Activated naive CD8-positive, alpha-beta T cell treated with anti-CD3 and anti-CD28 coated beads, Interleukin-2, amount 50 U/mL, for 24 hours (primary cell): Measurements from ENCODE around the gene SPAG16.
"Not testable (repeated sequence)": the region's sequence is repeated elsewhere in the genome, so short reads cannot be mapped to it uniquely, and the experiment has no call there.

Source experiments
- ATAC-seq: fragments of 150-1000 bp; cut with Tn5 transposase; one replicate; pipeline ENCODE4 v1.10.0; 2021
- DNase-seq: peaks from one replicate; pipeline ENCODE4 v3.0.0; 2021
- H3K27ac Mint-ChIP-seq: one replicate; pipeline ENCODE4 v1.8.0; 2021; ENCODE audit warnings: mild to moderate bottlenecking, mixed read lengths
- H3K27me3 Mint-ChIP-seq: one replicate; pipeline ENCODE4 v1.8.0; 2021; ENCODE audit warnings: mixed read lengths
- H3K36me3 Mint-ChIP-seq: one replicate; pipeline ENCODE4 v1.8.0; 2021; ENCODE audit warnings: low read depth, mixed read lengths
- H3K4me1 Mint-ChIP-seq: one replicate; pipeline ENCODE4 v1.8.0; 2021; ENCODE audit warnings: mixed read lengths
- H3K4me3 Mint-ChIP-seq: one replicate; pipeline ENCODE4 v1.8.0; 2021; ENCODE audit warnings: mild to moderate bottlenecking, moderate library complexity, mixed read lengths
- H3K9me3 Mint-ChIP-seq: one replicate; pipeline ENCODE4 v1.8.0; 2021; ENCODE audit warnings: mixed read lengths

The SPAG16 gene

DNA sequence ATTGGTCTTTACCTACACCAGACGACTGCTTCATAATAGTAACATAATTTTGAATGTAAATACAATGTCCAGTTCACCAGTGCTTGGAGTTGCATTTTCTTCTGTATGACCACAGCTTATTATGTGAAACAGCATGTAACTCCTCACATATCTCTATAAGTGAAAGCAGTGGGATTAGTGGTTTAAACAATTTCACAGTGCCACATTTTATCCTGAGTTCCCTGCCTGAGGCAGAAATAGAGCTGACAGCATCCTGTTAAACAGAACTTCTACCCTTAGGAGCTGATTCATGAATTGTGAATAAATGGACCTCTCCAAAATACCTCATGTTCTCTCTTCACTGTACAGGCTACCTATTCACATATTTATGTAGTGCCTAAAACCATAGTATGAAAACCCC lies 584.3 kb downstream of the SPAG16 start:
- H3K9me3 Mint-ChIP-seq, result no peaks in the 10 kb centered on the region
- DNase-seq (no peak), ATAC-seq (no peak)
- no peak overlapping the region for H3K27ac Mint-ChIP-seq
- H3K36me3 Mint-ChIP-seq, result no peaks in the 10 kb centered on the region
- H3K4me1 Mint-ChIP-seq, result no peaks in the 10 kb centered on the region
- H3K4me3 Mint-ChIP-seq, result no peak overlapping the region
- no peaks in the 10 kb centered on the region for H3K27me3 Mint-ChIP-seq

DNA sequence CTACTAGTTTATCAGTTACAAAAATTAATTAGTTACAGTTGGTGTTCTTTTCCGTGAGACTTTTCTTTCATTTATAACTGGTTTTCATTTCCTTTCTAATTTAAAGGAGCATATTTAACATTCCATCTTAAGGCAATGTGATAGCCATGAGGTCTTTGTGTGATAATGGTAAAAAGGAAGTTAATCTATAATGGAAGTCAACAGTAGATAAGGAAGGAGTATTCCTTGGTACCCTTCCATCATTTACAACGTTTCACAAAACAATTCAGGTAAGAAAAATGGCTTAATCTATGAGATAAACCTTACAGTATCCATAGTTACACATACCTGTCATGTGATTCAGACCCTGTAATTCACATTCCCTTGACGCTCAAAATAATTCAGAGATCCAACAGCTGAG lies 601.2 kb downstream of the SPAG16 start:
- Mint-ChIP-seq H3K9me3 (no peaks in the 10 kb centered on the region), H3K4me3 (no peak overlapping the region), H3K4me1 (no peaks in the 10 kb centered on the region), H3K27ac (no peak overlapping the region), H3K27me3 (no peaks in the 10 kb centered on the region), H3K36me3 (no peaks in the 10 kb centered on the region)
- ATAC-seq (no peak), DNase-seq (no peak)

GRCh38 chr2:213914510-213914909 lies 630.2 kb downstream of the SPAG16 start:
- no peak for ATAC-seq
- H3K4me3 Mint-ChIP-seq, result no peak overlapping the region

DNA sequence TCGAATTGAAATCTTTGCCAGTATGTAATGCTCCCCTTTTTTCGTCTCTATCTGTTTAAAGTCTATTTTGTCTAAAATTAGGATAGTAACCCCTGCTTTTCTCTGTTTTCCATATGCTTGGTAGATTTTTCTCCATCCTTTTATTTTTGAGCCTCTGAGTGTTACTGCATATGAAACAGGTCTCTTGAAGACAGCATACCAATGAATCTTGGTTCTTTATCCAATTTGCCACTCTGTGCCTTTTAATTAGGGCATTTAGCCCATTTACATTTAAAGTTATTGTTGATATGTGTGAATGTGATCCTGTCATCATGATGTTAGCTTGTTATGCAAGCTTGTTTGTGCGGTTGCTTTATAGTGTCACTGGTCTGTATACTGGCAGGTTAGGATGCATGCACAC lies 635.8 kb downstream of the SPAG16 start:
- peaks cover 47% of the 10 kb centered on the region for H3K9me3 Mint-ChIP-seq
- H3K27me3 Mint-ChIP-seq, result no peaks in the 10 kb centered on the region
- no peak overlapping the region for H3K27ac Mint-ChIP-seq
- no peak overlapping the region for H3K4me3 Mint-ChIP-seq
- H3K36me3 Mint-ChIP-seq, result no peaks in the 10 kb centered on the region
- H3K4me1 Mint-ChIP-seq, result no peaks in the 10 kb centered on the region
- no peak for ATAC-seq
- DNase-seq, result no peak

More at GRCh38 chr2:213914510-213914909, 630.2 kb downstream of the SPAG16 start:
- H3K27me3 Mint-ChIP-seq, result no peaks in the 10 kb centered on the region
- no peaks in the 10 kb centered on the region for H3K36me3 Mint-ChIP-seq
- no peak overlapping the region for H3K27ac Mint-ChIP-seq
- DNase-seq, result no peak
- H3K4me1 Mint-ChIP-seq, result no peaks in the 10 kb centered on the region
- H3K9me3 Mint-ChIP-seq, result peaks cover 20% of the 10 kb centered on the region

DNA sequence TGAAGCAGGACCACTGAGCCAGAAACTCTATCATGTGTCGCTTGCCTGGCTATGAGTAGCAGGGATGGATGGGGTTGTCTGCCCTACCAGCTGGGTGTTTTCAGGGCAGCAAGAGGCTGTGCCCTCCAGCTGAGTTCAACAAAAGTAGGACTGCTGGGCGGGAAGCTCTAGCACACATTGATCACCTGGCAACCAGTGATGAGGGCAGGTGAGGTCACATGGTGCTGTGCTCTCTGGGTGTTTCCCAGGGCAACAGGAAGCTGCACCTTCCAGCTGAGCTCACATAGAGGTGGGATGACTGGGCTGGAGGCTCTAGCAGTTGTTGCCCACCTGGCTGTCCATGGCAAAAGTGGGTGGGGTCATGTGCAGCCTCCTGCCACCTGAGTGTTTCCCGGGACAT lies 639.3 kb downstream of the SPAG16 start:
- Mint-ChIP-seq H3K27ac (no peak overlapping the region), H3K4me1 (no peaks in the 10 kb centered on the region), H3K36me3 (no peaks in the 10 kb centered on the region), H3K9me3 (peaks cover 37% of the 10 kb centered on the region), H3K27me3 (no peaks in the 10 kb centered on the region), H3K4me3 (no peak overlapping the region)
- ATAC-seq (no peak), DNase-seq (no peak)

DNA sequence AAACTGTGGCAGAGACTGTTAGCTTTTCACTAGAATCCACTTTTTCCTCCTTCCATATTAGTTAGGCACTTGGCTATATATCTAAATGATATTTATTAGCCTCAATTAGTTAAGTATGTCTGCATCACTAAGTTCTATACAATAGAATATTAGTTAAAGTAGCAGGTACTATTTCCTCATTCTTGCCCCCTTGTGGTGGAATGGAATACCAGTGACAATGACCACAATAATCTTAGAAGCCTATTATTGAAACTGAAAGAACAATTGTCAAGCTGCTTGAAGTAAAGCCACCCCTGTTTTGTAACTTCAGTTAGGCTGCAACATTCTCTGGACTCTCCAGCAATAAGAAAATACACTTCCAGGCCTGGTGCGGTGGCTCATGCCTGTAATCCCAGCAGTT lies 650.3 kb downstream of the SPAG16 start:
- Mint-ChIP-seq H3K4me1 (no peaks in the 10 kb centered on the region), H3K4me3 (no peak overlapping the region), H3K9me3 (no peaks in the 10 kb centered on the region), H3K27ac (no peak overlapping the region), H3K36me3 (no peaks in the 10 kb centered on the region), H3K27me3 (peaks cover 1% of the 10 kb centered on the region)
- DNase-seq (no peak), ATAC-seq (no peak)

DNA sequence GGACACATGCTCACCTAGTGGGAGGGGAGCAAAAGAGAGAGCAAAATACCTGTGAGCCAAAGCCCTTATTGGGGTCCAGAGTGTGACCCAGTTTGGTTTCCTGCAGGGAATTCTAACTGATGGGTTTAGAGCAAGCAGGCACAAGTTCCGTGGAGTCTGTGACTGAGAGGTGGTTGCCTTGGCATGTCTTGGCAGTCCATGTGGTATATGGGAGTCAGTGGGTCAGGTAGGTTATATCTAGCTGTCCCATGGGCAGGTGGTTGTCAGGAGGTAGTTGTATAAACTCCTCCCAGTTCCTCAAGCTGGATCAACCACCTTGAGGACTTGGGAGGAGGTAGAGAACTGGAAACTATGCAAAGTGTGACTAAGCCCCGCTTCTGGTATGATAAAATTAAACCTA lies 673.8 kb downstream of the SPAG16 start:
- H3K27ac Mint-ChIP-seq, result no peak overlapping the region
- no peaks in the 10 kb centered on the region for H3K36me3 Mint-ChIP-seq
- ATAC-seq (no peak), DNase-seq (no peak)
- no peaks in the 10 kb centered on the region for H3K9me3 Mint-ChIP-seq
- H3K4me1 Mint-ChIP-seq, result no peaks in the 10 kb centered on the region
- no peak overlapping the region for H3K4me3 Mint-ChIP-seq
- peaks cover 4% of the 10 kb centered on the region for H3K27me3 Mint-ChIP-seq

DNA sequence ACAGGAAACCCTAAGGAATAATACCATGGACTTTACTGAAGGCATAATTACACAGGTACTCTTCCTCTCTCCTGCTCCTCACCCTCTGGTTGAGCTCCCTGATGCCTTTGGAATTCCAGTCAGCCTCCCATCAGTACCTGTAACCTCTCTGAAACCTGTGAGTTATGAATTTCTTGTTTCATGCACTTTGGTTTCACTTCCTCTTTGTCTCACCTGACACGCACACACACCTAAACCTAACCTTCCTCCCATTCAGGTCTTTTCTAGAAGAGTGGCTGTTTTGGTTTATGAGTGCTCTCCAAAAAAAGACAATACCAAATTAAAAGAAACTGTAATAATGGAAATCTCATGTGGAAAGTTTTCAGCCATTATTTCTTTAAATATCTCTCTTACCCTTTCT lies 675.3 kb downstream of the SPAG16 start:
- no peaks in the 10 kb centered on the region for H3K36me3 Mint-ChIP-seq
- peaks cover 4% of the 10 kb centered on the region for H3K27me3 Mint-ChIP-seq
- H3K4me1 Mint-ChIP-seq, result no peaks in the 10 kb centered on the region
- DNase-seq (no peak), ATAC-seq (no peak)
- H3K4me3 Mint-ChIP-seq, result no peak overlapping the region
- no peak overlapping the region for H3K27ac Mint-ChIP-seq
- H3K9me3 Mint-ChIP-seq, result no peaks in the 10 kb centered on the region

GRCh38 chr2:213971536-213971935 lies 687.3 kb downstream of the SPAG16 start:
- ATAC-seq (no peak), DNase-seq (no peak)
- H3K9me3 Mint-ChIP-seq, result no peaks in the 10 kb centered on the region
- no peaks in the 10 kb centered on the region for H3K27me3 Mint-ChIP-seq
- no peak overlapping the region for H3K27ac Mint-ChIP-seq
- H3K36me3 Mint-ChIP-seq, result no peaks in the 10 kb centered on the region
- H3K4me1 Mint-ChIP-seq, result no peaks in the 10 kb centered on the region
- H3K4me3 Mint-ChIP-seq, result no peak overlapping the region

DNA sequence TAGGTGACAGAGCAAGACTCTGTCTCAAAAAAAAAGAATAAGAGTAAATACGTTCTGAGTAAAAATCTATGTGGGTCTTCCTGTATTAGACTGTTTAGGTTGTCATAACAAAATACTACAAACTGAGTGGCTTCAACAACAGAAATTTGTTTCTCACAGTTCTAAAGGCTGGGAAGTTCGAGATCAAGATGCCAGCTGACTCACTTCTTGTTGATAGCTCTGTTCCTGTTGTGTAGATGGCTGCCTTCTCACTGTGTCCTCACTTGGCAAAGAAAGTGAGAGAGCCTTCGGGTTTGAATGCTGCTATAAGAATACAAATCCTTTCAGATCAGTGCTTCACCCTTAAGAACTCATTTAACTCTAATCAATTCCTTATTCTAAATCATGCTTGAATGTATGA lies 696.6 kb downstream of the SPAG16 start:
- Mint-ChIP-seq H3K27ac (no peak overlapping the region), H3K27me3 (no peaks in the 10 kb centered on the region), H3K4me3 (no peak overlapping the region), H3K36me3 (no peaks in the 10 kb centered on the region), H3K4me1 (no peaks in the 10 kb centered on the region), H3K9me3 (no peaks in the 10 kb centered on the region)
- no peak for DNase-seq
- ATAC-seq, result no peak

DNA sequence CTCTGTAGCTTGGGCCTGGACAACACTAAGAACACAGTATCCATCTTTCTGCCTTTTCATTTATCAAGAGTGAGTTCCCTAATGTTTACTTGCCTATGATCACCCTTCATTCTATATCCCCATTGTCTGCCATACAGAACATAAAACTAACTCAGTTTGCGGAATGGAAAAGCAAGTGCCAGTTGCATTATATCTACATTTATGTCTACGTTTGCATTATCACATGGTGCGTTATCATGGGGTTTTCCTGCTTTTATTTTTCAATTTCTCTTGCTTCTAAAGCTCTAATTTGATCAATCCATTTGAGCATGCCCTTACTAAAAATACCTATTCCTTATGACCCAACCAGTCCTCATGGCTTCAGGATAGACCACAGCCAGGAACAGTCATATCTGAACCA lies 704.9 kb downstream of the SPAG16 start:
- no peak overlapping the region for H3K4me3 Mint-ChIP-seq
- DNase-seq (no peak), ATAC-seq (no peak)
- no peak overlapping the region for H3K27ac Mint-ChIP-seq
- H3K27me3 Mint-ChIP-seq, result no peaks in the 10 kb centered on the region
- H3K9me3 Mint-ChIP-seq, result no peaks in the 10 kb centered on the region
- H3K36me3 Mint-ChIP-seq, result no peaks in the 10 kb centered on the region
- no peaks in the 10 kb centered on the region for H3K4me1 Mint-ChIP-seq

- no peak for DNase-seq
- no peaks in the 10 kb centered on the region for H3K9me3 Mint-ChIP-seq
- ATAC-seq, result no peak
- H3K4me3 Mint-ChIP-seq, result no peak overlapping the region
- H3K27ac Mint-ChIP-seq, result no peak overlapping the region
- no peaks in the 10 kb centered on the region for H3K36me3 Mint-ChIP-seq
- H3K4me1 Mint-ChIP-seq, result no peaks in the 10 kb centered on the region
- no peaks in the 10 kb centered on the region for H3K27me3 Mint-ChIP-seq
These were observed 707.3 kb downstream of the SPAG16 start for GRCh38 chr2:213991453-213992108.

GRCh38 chr2:213995400-213996105 lies 711.3 kb downstream of the SPAG16 start:
- ATAC-seq, result no peak
- DNase-seq, result no peak
- Mint-ChIP-seq H3K4me3 (no peak overlapping the region), H3K9me3 (no peaks in the 10 kb centered on the region), H3K4me1 (no peaks in the 10 kb centered on the region), H3K27me3 (no peaks in the 10 kb centered on the region), H3K36me3 (no peaks in the 10 kb centered on the region), H3K27ac (no peak overlapping the region)

GRCh38 chr2:213998976-213999375 lies 714.7 kb downstream of the SPAG16 start:
- not testable (repeated sequence) for H3K27me3 Mint-ChIP-seq, H3K4me1 Mint-ChIP-seq, H3K27ac Mint-ChIP-seq, ATAC-seq, H3K4me3 Mint-ChIP-seq, H3K36me3 Mint-ChIP-seq, H3K9me3 Mint-ChIP-seq, DNase-seq

DNA sequence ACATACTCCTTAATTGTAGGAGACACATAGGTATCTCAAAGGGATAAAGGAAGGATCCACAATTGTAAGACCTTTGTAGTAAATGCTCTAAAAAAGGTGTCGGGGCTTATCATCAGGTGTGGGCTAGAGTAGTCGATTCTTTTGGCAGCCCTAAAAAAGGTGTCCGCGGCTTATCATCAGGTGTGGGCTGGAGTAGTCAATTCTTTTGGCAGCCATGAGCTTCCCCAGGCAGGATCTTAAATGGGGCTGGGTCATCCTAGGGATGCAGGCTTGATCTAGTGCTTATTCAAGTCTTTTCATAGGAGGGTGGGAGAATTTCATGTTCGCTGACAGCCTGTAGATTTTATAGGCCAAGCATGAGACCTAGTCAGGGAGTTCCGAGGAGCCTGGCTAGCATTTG lies 720.2 kb downstream of the SPAG16 start:
- Mint-ChIP-seq H3K4me1 (no peaks in the 10 kb centered on the region), H3K27ac (no peak overlapping the region), H3K9me3 (peaks cover 8% of the 10 kb centered on the region), H3K4me3 (no peak overlapping the region), H3K36me3 (no peaks in the 10 kb centered on the region), H3K27me3 (no peaks in the 10 kb centered on the region)
- ATAC-seq (no peak), DNase-seq (no peak)
